Heart left ventricle (tissue), 16 donors: ENCODE measurements around the gene JDP2. TPM values are rescaled to one million over a fixed set of nuclear protein-coding genes. Genes with fewer than 3 reads are reported as not detected.

Source experiments
- ATAC-seq, 4 donors: fragments of 200-7000 bp; cut with Tn5 transposase; one replicate each; pipeline ENCODE4 v1.9.1; 2020 to 2022; ENCODE audit warnings: moderate library complexity in 4 of 4, mild to moderate bottlenecking in 3 of 4, moderate number of reproducible peaks in 1 of 4
- DNase-seq, 5 donors: peaks; one replicate each; pipeline ENCODE4 v3.0.0-alpha.2; 2020
- H3K27ac ChIP-seq, 12 donors: fragments of 200-600 bp; sonication (generic) in 4 of 12; one replicate each; pipeline versions ENCODE4 v1.5.0 to v1.8.0; 2016 to 2022; ENCODE audit warnings: mild to moderate bottlenecking in 2 of 12
- H3K27me3 ChIP-seq, 9 donors: fragments of 200-600 bp; sonication (generic) in 2 of 9; one replicate each; pipeline versions ENCODE4 v1.5.1 to v1.8.0; 2016 to 2022; ENCODE audit warnings: mild to moderate bottlenecking in 3 of 9
- H3K36me3 ChIP-seq, 9 donors: fragments of 200-600 bp; sonication (generic) in 2 of 9; one replicate each; pipeline versions ENCODE4 v1.5.0 to v1.8.0; 2018 to 2022; ENCODE audit warnings: mild to moderate bottlenecking in 2 of 9
- H3K4me1 ChIP-seq, 12 donors: fragments of 200-600 bp; sonication (generic) in 4 of 12; one replicate each; pipeline versions ENCODE4 v1.5.0 to v1.8.0; 2016 to 2022; ENCODE audit warnings: mild to moderate bottlenecking in 3 of 12
- H3K4me3 ChIP-seq, 12 donors: fragments of 200-600 bp; sonication (generic) in 4 of 12; one replicate each; pipeline versions ENCODE4 v1.5.0 to v1.8.0; 2017 to 2022; ENCODE audit warnings: mild to moderate bottlenecking in 9 of 12, moderate library complexity in 4 of 12
- H3K9me3 ChIP-seq, 12 donors: fragments of 200-600 bp; sonication (generic) in 4 of 12; one replicate each; pipeline versions ENCODE4 v1.5.0 to v1.8.0; 2016 to 2022; ENCODE audit warnings: mild to moderate bottlenecking in 1 of 12
- CTCF ChIP-seq, 12 donors: fragments of 200-600 bp; sonication (generic) in 4 of 12; IDR thresholded peaks; one replicate each; pipeline versions ENCODE4 v1.5.0 to v1.8.0; 2018 to 2022; ENCODE audit warnings: antibody characterized with exemption in 12 of 12, mild to moderate bottlenecking in 5 of 12
- POLR2A ChIP-seq, 2 donors: fragments of 450-650 bp; IDR thresholded peaks; one replicate each; pipeline ENCODE4 v1.6.1; 2017; ENCODE audit warnings: antibody characterized with exemption in 2 of 2, mild to moderate bottlenecking in 2 of 2, moderate library complexity in 2 of 2
- WGBS, 4 donors: extraction: QIAGEN DNeasy Blood & Tissue Kit in 2 of 4; methylation state at CpG; one replicate each; pipeline versions ENCODE4 v1.1.5 to v1.1.7; 2013 to 2018; 5-methylcytosine and 5-hydroxymethylcytosine counted together
- intact Hi-C, 10 donors: fragments of 100-400 bp; cut with DNase I; formaldehyde crosslinking; loops; one replicate each; pipeline versions ENCODE4 v1.11.1 to v1.14.2; 2022
- polyA plus RNA-seq, 2 donors: library from polyadenylated mRNA; stranded (reverse); fragments of 200-250 nt; gene quantifications; one replicate each; pipeline ENCODE4 v1.2.3, GENCODE V29; 2013
- total RNA-seq, 9 donors: library from RNA; depleted of rRNA in 2 of 9; stranded (reverse); fragments of >200 nt in 2 of 9; fragmentation: NEBNext Ultra II Directional in 3 of 9; extraction: Animal tissue kit (Norgen Biotek cat#: 25700) in 3 of 9; gene quantifications; one replicate each; pipeline versions ENCODE4 v1.1.0 to v1.2.4, GENCODE V29; 2016 to 2023
- donor health status: ischemic (EF 13 %, LVEDD 7.1; RV severe dilation, severe dysfunction).
- donor health status: healthy with polysubstance abuse.
- donor health status: DM: no; HTN: yes; CAD: no.
- donor health status: DM: no; HTN: no; CAD: no.
- donor health status: ischemic (EF 25% LVEDD 6.9; RV normal size, moderate dysfunction).
- donor health status: ischemic (EF 25% LVEDD 5.7; RV mildly dilated, moderate dysfunction).
- donor health status: healthy.
- donor health status: DM: yes; HTN: yes; CAD: no.
- donor health status: ischemic (EF 35%, LVEDD 5.7; RV mildly dilated, moderate dysfunction).
- donor health status: nonischemic (EF 11% LVEDD 7.7; RV severe dilation, severe dysfunction).
- donor health status: DM: yes; HTN: yes; CAD: no.
- donor health status: PGD.
- donor health status: ischemic (EF 29% LVEDD 5.4; RV normal size, mild dysfunction).
- donor health status: nonischemic (EF 23%, LVEDD 6.1; RV moderate dilation, normal function).

The JDP2 gene
- total and polyA plus RNA-seq, 11 donors: 12.2 to 72.6 (median 28.1) TPM

DNA sequence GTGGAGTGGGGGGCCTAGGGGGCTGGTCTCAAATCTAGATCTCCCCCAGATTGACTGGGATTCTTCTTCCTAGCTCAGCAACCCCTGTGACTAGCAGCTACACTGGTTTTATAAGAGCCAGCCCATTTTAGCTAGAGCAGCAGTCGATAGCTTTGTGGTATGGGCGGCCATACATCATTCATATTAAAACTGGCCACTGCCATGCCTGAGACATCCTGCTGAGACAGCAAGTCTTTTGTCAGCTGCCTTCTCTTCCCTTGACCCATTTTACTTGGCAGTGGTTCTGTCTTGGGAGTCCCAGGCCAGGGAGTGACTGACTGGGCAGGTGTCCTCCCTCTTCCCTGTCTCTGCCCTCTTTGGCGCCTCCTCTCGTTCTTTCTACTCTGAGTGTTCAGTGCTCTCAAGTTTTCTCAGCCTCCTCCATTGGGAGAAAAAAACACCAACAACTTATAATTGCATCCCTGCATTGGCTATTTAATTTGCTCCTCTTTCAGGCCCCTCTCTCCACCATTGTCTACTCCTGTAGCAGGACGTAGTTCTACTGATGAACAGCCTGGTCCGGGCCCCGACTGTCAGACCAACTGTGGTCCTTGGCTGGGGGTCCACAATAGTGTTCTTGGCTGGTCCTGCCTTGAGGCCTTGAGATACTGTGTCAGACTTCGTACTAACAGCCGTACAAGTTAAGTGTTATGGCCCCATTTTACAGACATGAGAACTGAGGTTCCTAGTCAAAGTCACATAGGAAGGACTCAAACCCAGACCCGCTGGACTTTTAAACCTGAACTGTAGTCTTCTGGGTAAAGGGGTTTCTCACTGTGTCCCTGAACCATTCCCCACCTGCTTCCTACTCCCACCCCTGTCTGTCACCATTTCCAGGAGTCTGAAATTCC lies 18.3 kb upstream of the JDP2 start:
- TF ChIP-seq CTCF (IDR thresholded peaks at IDR 0.05) (no peak), POLR2A (IDR thresholded peaks at IDR 0.05) (no peak)
- Histone ChIP-seq H3K36me3 (no peaks in the 10 kb centered on the region), H3K9me3 (peaks cover 0 to 3% (median 0%) of the 10 kb centered on the region in 12 donors), H3K27ac (peak overlapping the region in 1 of 12 donors; percentile 10), H3K4me3 (no peak overlapping the region), H3K4me1 (peaks cover 0 to 21% (median 0%) of the 10 kb centered on the region in 12 donors), H3K27me3 (no peaks in the 10 kb centered on the region)
- WGBS, 4 donors: 89 to 93% (median 92%) methylated on average over 10 of the region's 10 CpGs
- ATAC-seq: no peak
- intact Hi-C loops: loop anchor here in 1 of 10 donors (10.0 kb wide), 1 partner anchor 95 kb away; no protein-coding TSS in a partner anchor
- DNase-seq: peak in 1 of 5 donors; percentile 5

- no peaks in the 10 kb centered on the region for H3K27me3 ChIP-seq
- WGBS, 4 donors: 18 to 40% (median 37%) methylated on average over 6 of the region's 6 CpGs
- H3K9me3 ChIP-seq: peaks cover 0 to 3% (median 0%) of the 10 kb centered on the region in 12 donors
- H3K4me1 ChIP-seq: peaks cover 0 to 21% (median 0%) of the 10 kb centered on the region in 12 donors
- intact Hi-C loops: no loop called here
- peak overlapping the region in 4 of 12 donors; percentile 21 to 55 (median 40) for H3K27ac ChIP-seq
- no peaks in the 10 kb centered on the region for H3K36me3 ChIP-seq
- peak; percentile 75 to 89 (median 88) for ATAC-seq
- H3K4me3 ChIP-seq: no peak overlapping the region
- DNase-seq: peak in 4 of 5 donors; percentile 40 to 72 (median 46)
- TF ChIP-seq CTCF (IDR thresholded peaks at IDR 0.05) (no peak), POLR2A (IDR thresholded peaks at IDR 0.05) (no peak)
These were observed 16.6 kb upstream of the JDP2 start for GRCh38 chr14:75411214-75411540.

- no peak for TF ChIP-seq CTCF (IDR thresholded peaks at IDR 0.05)
- no peaks in the 10 kb centered on the region for H3K36me3 ChIP-seq
- DNase-seq: no peak
- H3K9me3 ChIP-seq: peaks cover 0 to 3% (median 0%) of the 10 kb centered on the region in 12 donors
- no peak overlapping the region for H3K27ac ChIP-seq
- WGBS, 4 donors: 34 to 44% (median 40%) methylated on average over 2 of the region's 2 CpGs
- H3K4me3 ChIP-seq: no peak overlapping the region
- ATAC-seq: no peak
- intact Hi-C loops: no loop called here
- no peaks in the 10 kb centered on the region for H3K27me3 ChIP-seq
- H3K4me1 ChIP-seq: peaks cover 0 to 27% (median 0%) of the 10 kb centered on the region in 12 donors
These were observed 14.8 kb upstream of the JDP2 start for GRCh38 chr14:75413013-75413412.

GRCh38 chr14:75417674-75418073 lies 10.1 kb upstream of the JDP2 start:
- Histone ChIP-seq H3K4me1 (peaks cover 0 to 36% (median 4%) of the 10 kb centered on the region in 12 donors), H3K4me3 (no peak overlapping the region), H3K27ac (peak overlapping the region in 1 of 12 donors; percentile 5), H3K27me3 (no peaks in the 10 kb centered on the region), H3K9me3 (peaks cover 0 to 3% (median 0%) of the 10 kb centered on the region in 12 donors), H3K36me3 (no peaks in the 10 kb centered on the region)
- intact Hi-C loops: no loop called here
- ATAC-seq: peak in 1 of 4 donors; percentile 45
- WGBS, 4 donors: 45 to 79% (median 67%) methylated on average over 1 of the region's 1 CpG
- TF ChIP-seq CTCF (IDR thresholded peaks at IDR 0.05) (no peak), POLR2A (IDR thresholded peaks at IDR 0.05) (no peak)
- no peak for DNase-seq
